HEK293T (cell line): ENCODE measurements around the gene TRIM37.

Experiments used
- CTCF ChIA-PET: fragments of 350-600 bp; formaldehyde crosslinking; extraction: SDS; loops from one replicate; lab custom pipeline; 2021; ENCODE audit warnings: antibody characterized with exemption, inconsistent platforms; lab: Yijun Ruan, JAX
- POLR2A ChIA-PET: fragments of 350-600 bp; formaldehyde crosslinking; extraction: SDS; loops from one replicate; lab custom pipeline; 2020; ENCODE audit warnings: antibody characterized with exemption, inconsistent platforms; lab: Yijun Ruan, JAX
- DNase-seq: peaks from one replicate; pipeline ENCODE4 v3.0.0; 2012; ENCODE audit warnings: mixed read lengths; ENCODE audit errors: extremely low spot score
- ARNT ChIP-seq: fragments of 450-650 bp; IDR thresholded peaks from 2 replicates; pipeline ENCODE4 v1.6.1; 2017; ENCODE audit warnings: mild to moderate bottlenecking
- BHLHE40 ChIP-seq: fragments of 450-650 bp; IDR thresholded peaks from 2 replicates; pipeline ENCODE4 v1.6.1; 2016; ENCODE audit warnings: mild to moderate bottlenecking, moderate library complexity, borderline replicate concordance
- CTBP1 ChIP-seq: fragments of 450-650 bp; IDR thresholded peaks from 2 replicates; pipeline ENCODE4 v1.6.1; 2016; ENCODE audit warnings: borderline replicate concordance
- ELF4 ChIP-seq: fragments of 450-650 bp; IDR thresholded peaks from 2 replicates; pipeline ENCODE4 v1.6.1; 2017; ENCODE audit warnings: antibody characterized with exemption
- FOXA1 ChIP-seq: fragments of 450-650 bp; IDR thresholded peaks from 2 replicates; pipeline ENCODE4 v1.6.1; 2016; ENCODE audit warnings: mild to moderate bottlenecking
- FOXK2 ChIP-seq: fragments of 450-650 bp; IDR thresholded peaks from 2 replicates; pipeline ENCODE4 v1.6.1; 2016; ENCODE audit warnings: mild to moderate bottlenecking
- FOXM1 ChIP-seq: fragments of 450-650 bp; IDR thresholded peaks from 2 replicates; pipeline ENCODE4 v1.6.1; 2017; ENCODE audit warnings: mild to moderate bottlenecking, borderline replicate concordance
- HDGF ChIP-seq: fragments of 450-650 bp; IDR thresholded peaks from 2 replicates; pipeline ENCODE4 v1.6.1; 2017; ENCODE audit warnings: antibody characterized with exemption, borderline replicate concordance
- L3MBTL2 ChIP-seq: fragments of 450-650 bp; conservative IDR thresholded peaks from 2 replicates; pipeline ENCODE4 v1.6.1; 2016; ENCODE audit warnings: mild to moderate bottlenecking
- LEF1 ChIP-seq: fragments of 450-650 bp; IDR thresholded peaks from 2 replicates; pipeline ENCODE4 v1.6.1; 2017; ENCODE audit warnings: mild to moderate bottlenecking, borderline replicate concordance
- NFRKB ChIP-seq: fragments of 450-650 bp; IDR thresholded peaks from 2 replicates; pipeline ENCODE4 v1.6.1; 2016; ENCODE audit warnings: mild to moderate bottlenecking, moderate library complexity
- SP1 ChIP-seq: fragments of 450-650 bp; IDR thresholded peaks from 2 replicates; pipeline ENCODE4 v1.6.1; 2017
- SUZ12 ChIP-seq: fragments of 450-650 bp; IDR thresholded peaks from 2 replicates; pipeline ENCODE4 v1.6.1; 2016; ENCODE audit warnings: mild to moderate bottlenecking
- TARDBP ChIP-seq: fragments of 450-650 bp; IDR thresholded peaks from 2 replicates; pipeline ENCODE4 v1.6.1; 2016
- ZNF384 ChIP-seq: fragments of 450-650 bp; IDR thresholded peaks from 2 replicates; pipeline ENCODE4 v1.6.1; 2016
- TF ChIP-seq, protein P1 (sequence below): fragments of 450-650 bp; IDR thresholded peaks from 2 replicates; pipeline ENCODE4 v1.6.1; 2016

TRIM37 gene

DNA sequence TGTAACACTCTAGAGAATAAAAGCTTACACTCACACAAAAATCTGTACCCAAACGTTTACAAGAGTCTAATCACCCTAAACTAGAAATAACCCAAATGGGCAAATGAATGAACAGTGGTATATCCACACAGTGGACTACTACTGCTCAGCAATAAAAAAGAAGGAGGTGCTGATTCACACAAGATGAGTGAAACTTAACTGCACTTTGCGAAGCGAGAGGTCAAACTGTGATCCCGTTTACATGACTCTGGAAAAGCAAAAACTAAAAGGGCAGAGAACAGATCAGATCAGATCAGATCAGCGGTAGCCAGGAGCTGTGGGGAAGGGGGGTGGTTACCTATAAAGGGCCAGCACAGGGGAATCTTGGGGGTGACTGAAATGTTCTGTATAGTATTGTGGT is 113.4 kb downstream of the TRIM37 start:
- POLR2A ChIA-PET = interaction anchor here (0.9 to 1.4 kb wide), 3 partner anchors 301 to 475 kb away, joined by 3 to 5 read pairs (median 4); partner anchors contain the start of gene RAD51C
- DNase-seq = no peak
- CTCF ChIA-PET = interaction anchor here (1.2 kb wide), 2 partner anchors 12 to 24 kb away, joined by 3 to 4 read pairs; no protein-coding TSS in a partner anchor
- no peak for TF ChIP-seq SUZ12
- TF ChIP-seq ELF4 = no peak
- no peak for TF ChIP-seq CTBP1
- TF ChIP-seq TARDBP = no peak
- TF ChIP-seq FOXK2 = no peak
- TF ChIP-seq SP1 = no peak
- no peak for TF ChIP-seq HDGF
- no peak for TF ChIP-seq NFRKB
- TF ChIP-seq FOXM1 = no peak
- TF ChIP-seq ZNF384 = no peak
- no peak for TF ChIP-seq FOXA1
- no peak for TF ChIP-seq LEF1
- no peak for TF ChIP-seq L3MBTL2

DNA sequence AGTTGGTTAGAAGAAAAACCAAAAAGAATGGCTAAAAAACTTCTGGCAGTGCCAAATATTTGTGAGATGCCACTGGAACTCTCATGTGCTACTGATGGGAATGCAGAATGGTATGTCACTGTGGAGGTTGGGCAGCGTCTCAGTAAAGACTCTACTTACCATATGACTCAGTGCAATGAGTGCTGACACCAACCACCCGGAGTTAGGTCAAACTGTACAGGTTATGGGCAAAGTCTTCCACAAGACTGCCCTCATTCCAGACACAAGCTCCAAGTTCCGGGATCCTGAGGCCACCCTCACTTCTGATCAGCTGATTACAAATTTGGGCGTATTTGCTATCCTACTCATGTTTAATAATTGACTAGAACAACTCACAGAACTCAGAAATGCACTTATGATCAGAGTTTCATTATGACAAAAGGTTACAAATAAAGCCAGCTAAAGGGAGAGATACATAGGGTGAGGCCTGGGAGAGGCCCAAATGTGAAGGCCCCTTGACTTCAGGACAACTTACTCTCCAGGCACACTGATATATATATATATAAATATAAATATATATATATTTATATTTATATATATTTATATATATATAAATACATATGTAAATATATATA is 114.9 kb downstream of the TRIM37 start:
- ChIA-PET CTCF (interaction anchor here (0.8 kb wide), 1 partner anchor 281 kb away, joined by 6 read pairs; no protein-coding TSS in a partner anchor), POLR2A (interaction anchor here (1.0 kb wide), 1 partner anchor 473 kb away, joined by 3 read pairs; no protein-coding TSS in a partner anchor)
- DNase-seq = no peak
- TF ChIP-seq NFRKB = no peak
- TF ChIP-seq, protein P1, sequence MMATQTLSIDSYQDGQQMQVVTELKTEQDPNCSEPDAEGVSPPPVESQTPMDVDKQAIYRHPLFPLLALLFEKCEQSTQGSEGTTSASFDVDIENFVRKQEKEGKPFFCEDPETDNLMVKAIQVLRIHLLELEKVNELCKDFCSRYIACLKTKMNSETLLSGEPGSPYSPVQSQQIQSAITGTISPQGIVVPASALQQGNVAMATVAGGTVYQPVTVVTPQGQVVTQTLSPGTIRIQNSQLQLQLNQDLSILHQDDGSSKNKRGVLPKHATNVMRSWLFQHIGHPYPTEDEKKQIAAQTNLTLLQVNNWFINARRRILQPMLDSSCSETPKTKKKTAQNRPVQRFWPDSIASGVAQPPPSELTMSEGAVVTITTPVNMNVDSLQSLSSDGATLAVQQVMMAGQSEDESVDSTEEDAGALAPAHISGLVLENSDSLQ = no peak
- no peak for TF ChIP-seq LEF1
- TF ChIP-seq TARDBP = no peak
- TF ChIP-seq FOXK2 = no peak
- no peak for TF ChIP-seq HDGF

DNA sequence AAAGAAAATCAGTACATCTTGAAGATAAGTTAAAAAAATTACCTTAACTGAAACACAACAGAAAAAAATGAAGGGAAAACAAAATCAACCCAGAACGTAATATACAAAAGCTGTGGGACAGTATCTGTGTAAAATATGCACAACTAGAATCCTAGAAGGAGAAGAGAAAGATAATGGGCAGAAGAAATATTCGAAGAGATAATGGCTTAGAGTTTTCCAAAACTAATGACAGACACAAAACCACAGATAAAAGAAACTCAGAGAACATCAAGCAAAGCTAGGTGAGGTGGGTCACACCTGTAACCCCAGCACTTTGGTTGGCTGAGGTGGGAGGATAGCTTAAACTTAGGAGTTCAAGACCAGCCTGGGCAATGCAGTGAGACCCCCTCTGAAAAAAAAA is 117.1 kb downstream of the TRIM37 start:
- DNase-seq = no peak
- POLR2A ChIA-PET = interaction anchor here (1.1 kb wide), 1 partner anchor 17 kb away, joined by 3 read pairs; no protein-coding TSS in a partner anchor
- TF ChIP-seq L3MBTL2 (no peak), SUZ12 (no peak), NFRKB (no peak), BHLHE40 (no peak), LEF1 (no peak), FOXM1 (no peak), CTBP1 (no peak), ELF4 (no peak), TARDBP (no peak), HDGF (no peak)
- TF ChIP-seq, protein P1 = no peak
- CTCF ChIA-PET = no interaction called here

DNA sequence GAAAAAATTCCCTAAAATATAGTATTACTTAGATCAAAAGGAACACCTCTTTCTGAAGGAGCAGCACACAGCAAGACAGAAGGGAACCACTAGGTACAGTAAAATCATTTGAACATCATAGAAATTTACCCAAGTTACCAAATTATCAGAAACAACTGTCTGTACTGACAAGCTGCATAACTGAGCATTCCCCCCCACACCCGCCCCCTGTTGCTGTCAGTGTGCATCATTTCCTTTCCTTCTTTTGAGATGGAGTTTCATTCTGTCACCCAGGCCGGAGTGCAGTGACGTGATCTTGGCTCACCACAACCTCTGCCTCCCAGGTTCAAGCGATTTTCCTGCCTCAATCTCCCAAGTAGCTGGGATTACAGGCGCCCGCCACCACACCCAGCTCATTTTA is 120.7 kb downstream of the TRIM37 start:
- TF ChIP-seq L3MBTL2 = no peak
- CTCF ChIA-PET = interaction anchor here (1.1 kb wide), 1 partner anchor 17 kb away, joined by 3 read pairs; no protein-coding TSS in a partner anchor
- DNase-seq = no peak
- POLR2A ChIA-PET = no interaction called here

DNA sequence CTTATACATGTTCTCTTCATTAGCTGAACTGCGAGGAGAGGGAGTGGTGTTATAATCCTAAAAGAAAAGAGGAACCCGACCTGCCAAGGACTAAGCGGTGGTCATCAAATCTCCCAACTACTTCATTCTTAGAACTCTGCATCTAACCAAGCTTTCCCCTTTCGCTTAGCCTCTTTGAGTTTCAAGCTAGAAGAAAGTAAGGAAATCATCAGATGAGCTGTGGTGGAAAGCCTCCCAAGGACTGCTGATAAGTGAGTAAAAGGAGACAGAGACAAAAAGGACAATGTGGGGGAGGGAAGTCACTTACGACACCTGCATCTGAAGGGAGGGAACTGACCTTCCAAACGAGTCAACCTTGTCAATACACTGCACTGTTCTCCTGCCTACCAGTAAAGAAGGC is 121.3 kb downstream of the TRIM37 start:
- no peak for DNase-seq
- ChIA-PET CTCF (interaction anchor here (1.1 kb wide), 1 partner anchor 16 kb away, joined by 3 read pairs; no protein-coding TSS in a partner anchor), POLR2A (no interaction called here)
- TF ChIP-seq, protein P1 = no peak
- TF ChIP-seq BHLHE40 (no peak), CTBP1 (no peak), HDGF (no peak), ELF4 (no peak), ZNF384 (no peak), FOXM1 (no peak), SUZ12 (no peak), L3MBTL2 (no peak), SP1 (no peak), FOXK2 (no peak), LEF1 (no peak), TARDBP (no peak), FOXA1 (no peak), NFRKB (no peak), ARNT (no peak)

DNA sequence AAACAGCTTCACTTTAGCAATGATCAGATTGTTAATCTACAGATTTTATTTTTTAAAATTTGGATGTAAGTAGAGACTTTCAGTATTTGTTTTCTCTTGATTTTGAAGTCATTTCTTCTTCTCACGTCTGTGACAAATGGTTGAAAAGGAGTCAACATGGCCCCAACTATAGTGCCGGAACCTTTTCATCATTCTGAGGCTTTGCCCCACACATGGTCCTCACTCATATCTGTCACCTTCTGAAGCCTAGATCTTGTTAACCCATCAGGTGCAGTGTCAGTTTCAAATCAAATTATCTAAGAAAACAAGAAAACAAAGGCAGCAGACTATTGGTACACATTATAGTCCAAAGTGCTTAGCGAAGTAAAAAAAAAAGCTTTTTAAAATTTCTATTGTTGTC is 124.1 kb downstream of the TRIM37 start:
- ChIA-PET POLR2A (no interaction called here), CTCF (no interaction called here)
- no peak for DNase-seq
- no peak for TF ChIP-seq SP1
- no peak for TF ChIP-seq L3MBTL2
- no peak for TF ChIP-seq TARDBP
- TF ChIP-seq HDGF = no peak
- TF ChIP-seq, protein P1 = no peak
- TF ChIP-seq FOXK2 = no peak
- no peak for TF ChIP-seq FOXM1
- no peak for TF ChIP-seq NFRKB
- no peak for TF ChIP-seq ZNF384
- no peak for TF ChIP-seq SUZ12
- TF ChIP-seq BHLHE40 = no peak
- TF ChIP-seq FOXA1 = no peak
- no peak for TF ChIP-seq CTBP1
- no peak for TF ChIP-seq LEF1
